GM19397 (cell line): ENCODE measurements around the gene ZNF138.
A peak's percentile ranks its signal among the peaks of the same experiment; 100 is the strongest.
"Not testable (repeated sequence)": the region's sequence is repeated elsewhere in the genome, so short reads cannot be mapped to it uniquely, and the experiment has no call there.

Source experiments
- ATAC-seq: cut with Tn5 transposase; IDR thresholded peaks from one replicate; pipeline ENCODE4 v1.9.1; 2021; ENCODE audit warnings: mild to moderate bottlenecking, moderate library complexity; ENCODE audit not compliant: unreplicated experiment

The ZNF138 gene

DNA sequence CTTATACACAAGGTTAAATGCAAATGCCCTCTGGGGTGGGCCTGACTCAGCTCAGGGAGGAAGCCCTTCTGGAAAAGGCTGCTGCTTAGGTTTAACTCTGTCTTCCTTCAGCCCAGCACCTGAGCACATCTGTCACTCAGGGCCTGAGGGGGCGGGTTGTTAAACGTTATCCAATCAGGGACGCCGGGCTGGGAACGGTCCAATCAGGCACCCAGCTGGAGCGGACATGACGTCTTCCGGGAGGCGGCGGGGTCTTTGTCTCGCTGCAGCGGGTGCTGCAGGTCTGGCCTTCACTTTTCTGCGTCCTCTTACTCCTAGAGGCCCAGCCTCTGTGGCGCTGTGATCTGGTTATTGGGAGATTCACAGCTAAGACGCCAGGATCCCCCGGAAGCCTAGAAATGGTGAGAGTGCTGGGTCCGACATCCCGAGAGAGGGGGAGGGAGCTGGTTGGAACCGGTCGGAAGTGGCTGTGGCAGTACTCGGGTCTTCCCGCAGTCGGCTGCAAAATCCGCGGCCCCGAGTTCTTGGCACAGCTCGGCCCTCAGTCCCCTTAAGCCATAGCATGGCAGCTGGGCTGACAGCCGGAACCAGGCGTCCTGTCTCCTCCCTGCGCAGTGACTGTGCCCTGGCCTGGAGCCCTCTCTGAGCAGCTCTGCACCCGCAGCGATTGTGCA, at the start of gene ZNF138:
Gene ZNF138 (plus strand): TSS at position 258 of the 674 bp plus-strand sequence. CDS start 141 bp downstream, at position 399.
- ATAC-seq: peak; percentile 100

DNA sequence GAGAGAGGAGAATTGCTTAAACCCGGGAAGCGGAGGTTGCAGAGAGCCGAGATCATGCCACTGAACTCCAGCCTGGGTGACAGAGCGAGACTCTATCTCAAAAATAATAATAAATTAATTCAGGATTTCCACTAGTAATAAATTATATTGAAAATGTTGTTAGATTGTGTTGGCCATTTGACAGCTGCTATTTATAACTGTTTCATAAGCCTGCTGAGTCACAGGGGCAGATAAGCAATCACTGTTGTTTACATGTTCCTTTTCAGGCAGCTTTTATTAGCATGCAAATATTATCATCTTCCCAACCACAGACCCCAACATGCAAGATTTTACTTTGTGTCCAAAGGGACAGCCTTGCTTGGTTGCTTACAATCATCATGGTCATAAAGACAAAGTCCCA, 49.5 kb upstream of the ZNF138 start:
- ATAC-seq: no peak

- ATAC-seq: no peak
Observed at GRCh38 chr7:64747802-64748201, 46.4 kb upstream of the ZNF138 start.

DNA sequence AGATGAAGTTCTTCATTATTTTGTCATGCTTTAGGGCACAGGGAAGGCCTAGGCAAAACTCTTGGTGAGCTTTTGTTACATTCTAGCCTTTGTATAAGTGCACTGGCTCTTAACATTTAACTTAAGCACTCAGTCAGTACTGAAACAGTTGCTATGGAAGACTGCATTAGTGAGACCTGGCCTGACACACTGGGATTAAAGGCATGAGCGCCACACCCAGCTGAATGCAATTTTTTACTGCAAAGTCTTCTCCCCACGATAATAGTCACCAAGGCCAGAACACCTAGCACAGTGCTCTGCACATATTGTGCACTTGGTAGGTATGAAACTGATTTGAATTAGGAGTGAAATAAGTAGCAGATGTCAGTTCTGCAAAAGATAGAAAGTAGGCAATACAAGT, 41.2 kb upstream of the ZNF138 start:
- no peak for ATAC-seq

- ATAC-seq: no peak
Observed at GRCh38 chr7:64755865-64756264, 38.4 kb upstream of the ZNF138 start.

DNA sequence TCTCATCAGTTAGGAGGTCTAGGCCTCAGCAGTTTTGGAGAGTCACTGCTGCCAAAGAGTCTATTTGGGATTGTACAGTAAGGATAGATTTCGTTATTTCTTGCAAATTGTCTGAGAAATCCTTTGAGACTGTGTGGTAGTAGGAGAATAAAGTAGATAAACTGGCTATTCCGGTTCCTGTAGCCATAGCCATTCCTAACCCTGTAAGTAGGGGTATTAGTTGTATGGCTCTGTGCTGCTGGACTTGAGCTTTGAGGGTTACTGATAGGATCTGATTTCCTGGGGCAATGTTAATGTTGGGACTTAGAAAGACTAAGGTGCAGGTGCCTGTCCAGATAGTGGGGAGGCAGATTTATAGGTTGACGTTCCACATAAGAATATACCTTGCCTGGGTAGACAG, 36.1 kb upstream of the ZNF138 start:
- no peak for ATAC-seq

DNA sequence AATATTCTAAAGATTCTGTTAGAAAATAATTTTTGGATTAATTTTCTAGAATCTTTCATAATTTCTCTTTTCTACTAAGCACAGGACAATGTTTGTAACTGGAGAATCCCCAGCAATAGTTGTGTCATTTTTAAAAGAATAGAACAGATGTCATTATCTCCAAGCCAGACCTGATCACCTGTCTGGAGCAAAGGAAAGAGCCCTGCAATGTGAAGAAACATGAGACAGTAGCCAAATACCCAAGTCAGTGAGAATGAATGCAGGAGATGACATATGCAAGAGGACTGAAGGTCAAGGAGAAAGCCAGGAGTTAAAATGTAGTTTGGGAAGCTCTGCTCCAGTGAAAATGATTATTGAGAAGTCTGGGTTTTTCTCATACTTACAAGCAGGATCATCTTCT, 25.4 kb upstream of the ZNF138 start:
- no peak for ATAC-seq

DNA sequence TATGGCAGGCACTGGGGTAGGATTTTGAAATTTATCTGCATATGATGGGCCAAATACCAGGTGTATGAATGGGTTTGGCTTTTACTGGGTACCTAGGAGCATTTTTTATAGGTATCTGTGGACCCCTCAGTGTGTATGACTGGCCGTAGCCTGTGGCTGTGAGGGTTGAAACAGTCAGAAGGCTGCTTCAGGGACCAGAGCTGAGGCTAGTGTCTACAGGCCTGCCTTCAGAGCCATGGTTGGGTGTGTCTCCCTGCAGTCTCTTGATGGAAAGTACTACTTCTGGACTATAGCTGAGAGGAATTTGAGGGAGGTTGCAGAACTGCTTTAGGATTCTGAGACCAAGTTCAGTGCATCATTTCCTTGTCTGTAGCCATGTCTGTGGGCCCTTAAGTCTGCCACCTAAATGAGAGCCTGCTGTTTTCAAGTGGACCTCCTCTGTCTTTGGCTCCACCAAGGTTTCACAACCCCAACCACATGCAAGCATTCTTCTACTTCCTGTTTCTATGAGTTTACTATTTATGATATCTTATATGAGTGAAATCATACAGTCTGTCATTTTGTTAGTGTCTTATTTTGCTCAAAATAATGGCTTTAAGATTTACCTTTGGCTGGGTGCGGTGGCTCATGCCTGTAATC, 19.9 kb upstream of the ZNF138 start:
- no peak for ATAC-seq

GRCh38 chr7:64775289-64775688, 18.9 kb upstream of the ZNF138 start:
- no peak for ATAC-seq

DNA sequence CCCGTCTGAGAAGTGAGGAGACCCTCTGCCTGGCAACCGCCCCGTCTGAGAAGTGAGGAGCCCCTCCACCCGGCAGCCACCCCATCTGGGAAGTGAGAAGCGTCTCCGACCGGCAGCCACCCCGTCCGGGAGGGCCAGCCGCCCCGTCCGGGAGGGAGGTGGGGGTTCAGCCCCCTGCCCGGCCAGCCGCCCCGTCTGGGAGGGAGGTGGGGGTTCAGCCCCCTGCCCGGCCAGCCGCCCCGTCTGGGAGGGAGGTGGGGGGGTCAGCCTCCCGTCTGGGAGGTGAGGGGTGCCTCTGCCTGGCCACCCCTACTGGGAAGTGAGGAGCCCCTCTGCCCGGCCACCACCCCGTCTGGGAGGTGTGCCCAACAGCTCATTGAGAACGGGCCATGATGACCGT, 9.4 kb upstream of the ZNF138 start:
- ATAC-seq: not testable (repeated sequence)

- ATAC-seq: no peak
Observed at GRCh38 chr7:64787295-64787694, 6.9 kb upstream of the ZNF138 start.

- not testable (repeated sequence) for ATAC-seq
Observed at GRCh38 chr7:64789241-64789640, 5.0 kb upstream of the ZNF138 start.

GRCh38 chr7:64793106-64793755, 997 bp upstream of the ZNF138 start:
- no peak for ATAC-seq

DNA sequence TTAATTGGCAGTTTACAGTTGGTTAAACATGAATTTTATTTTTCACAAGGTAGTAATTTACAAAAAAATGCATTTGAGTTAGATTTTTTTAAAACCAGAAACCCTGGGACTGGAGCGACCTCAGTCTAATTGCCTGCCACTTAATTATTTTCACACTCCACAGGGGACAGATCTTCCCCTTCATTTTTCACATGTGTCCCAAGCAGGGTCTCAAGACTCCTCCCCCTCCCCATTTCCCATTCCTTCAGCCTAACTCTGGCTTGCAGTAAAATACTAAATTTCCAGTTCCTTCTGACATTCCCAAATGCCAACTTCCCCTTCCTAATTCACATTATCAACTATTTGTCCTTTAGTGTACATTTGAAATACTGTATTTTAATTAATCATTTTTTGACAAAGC, 948 bp downstream of the ZNF138 start:
- ATAC-seq: no peak

GRCh38 chr7:64799169-64799568, 4.9 kb downstream of the ZNF138 start:
- ATAC-seq: not testable (repeated sequence)

DNA sequence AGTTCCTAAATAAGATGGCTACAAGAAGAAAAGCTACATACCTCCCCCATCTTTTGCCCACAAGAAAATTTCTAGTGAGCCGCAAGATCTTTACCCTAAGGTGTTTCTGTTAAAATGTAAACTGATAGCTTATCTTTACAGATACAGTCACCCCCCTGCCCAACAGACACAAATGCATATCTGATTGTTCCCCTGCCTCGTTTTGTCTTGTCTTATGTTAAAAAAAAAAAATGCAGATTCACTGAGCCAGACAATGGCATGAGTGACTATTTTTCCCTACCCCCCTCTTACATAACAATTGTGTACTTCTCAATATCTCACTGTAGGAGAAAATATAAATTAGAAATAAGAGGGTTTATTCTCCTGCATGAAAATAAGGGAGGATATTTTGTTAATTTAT, 8.5 kb downstream of the ZNF138 start:
- ATAC-seq: no peak

DNA sequence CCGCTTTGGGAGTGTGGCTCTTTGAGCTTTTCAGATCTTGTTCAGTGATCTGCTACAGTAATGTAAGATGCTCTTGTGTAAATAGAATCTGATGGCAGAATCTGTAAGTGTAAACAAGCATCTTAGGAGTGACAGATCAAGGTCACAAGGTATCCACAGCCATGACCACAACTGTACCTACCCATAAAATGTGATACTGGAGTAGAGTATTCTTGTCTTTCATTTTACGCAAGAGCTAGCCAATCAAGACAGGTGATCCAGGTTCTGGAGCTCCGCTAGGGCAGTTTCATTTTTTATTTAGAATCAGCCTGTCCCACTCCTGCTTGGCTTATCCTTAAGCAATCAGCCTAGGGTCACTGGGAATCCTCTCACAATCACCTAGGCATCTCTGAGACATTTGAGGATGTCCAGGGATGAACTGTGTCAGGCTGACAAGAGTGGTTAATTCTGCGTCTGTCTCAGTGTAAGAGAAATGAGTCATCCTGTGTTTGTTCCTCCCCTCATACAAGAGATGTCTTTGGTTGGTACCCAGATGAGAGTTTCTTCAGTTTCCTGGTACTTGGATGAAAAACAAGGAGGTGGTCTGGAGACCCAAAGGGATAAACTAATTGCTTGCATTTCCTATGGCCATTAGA, 13.6 kb downstream of the ZNF138 start:
- no peak for ATAC-seq

DNA sequence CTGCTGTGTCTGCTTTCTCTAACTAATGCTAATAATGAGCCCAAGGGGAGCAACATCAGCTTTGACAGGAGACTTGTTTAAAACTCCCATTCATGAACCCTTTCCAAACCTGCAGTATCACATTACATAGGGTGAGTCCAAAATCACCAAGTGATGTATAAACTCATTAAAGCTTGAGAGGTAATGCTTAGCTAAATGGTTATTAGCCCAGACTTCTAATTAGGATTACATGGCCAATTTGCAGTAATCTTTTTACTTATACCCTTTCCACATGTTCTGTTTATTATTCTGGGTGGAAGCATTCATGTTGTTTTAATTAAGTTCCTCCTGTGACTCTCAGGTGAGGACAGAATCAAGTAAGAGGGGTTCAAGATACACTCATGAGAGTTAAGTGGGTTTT, 17.5 kb downstream of the ZNF138 start:
- no peak for ATAC-seq

GRCh38 chr7:64830926-64831325, 36.7 kb downstream of the ZNF138 start:
- ATAC-seq: no peak

DNA sequence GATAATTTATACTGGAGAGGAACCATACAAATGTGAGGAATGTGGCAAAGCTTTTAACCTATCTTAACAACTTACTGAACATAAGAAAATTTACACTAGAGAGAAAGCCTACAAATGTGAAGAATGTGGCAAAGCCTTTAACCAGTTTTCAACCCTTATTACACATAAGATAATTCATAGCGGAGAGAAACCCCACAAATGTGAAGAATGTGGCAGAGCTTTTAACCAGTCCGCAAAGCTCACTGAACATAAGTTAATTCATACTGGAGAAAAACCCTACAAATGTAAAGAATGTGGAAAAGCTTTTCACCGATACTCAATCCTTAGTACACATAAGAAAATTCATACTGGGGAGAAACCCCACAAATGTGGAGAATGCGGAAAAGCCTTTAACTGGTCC, 37.9 kb downstream of the ZNF138 start:
- no peak for ATAC-seq

DNA sequence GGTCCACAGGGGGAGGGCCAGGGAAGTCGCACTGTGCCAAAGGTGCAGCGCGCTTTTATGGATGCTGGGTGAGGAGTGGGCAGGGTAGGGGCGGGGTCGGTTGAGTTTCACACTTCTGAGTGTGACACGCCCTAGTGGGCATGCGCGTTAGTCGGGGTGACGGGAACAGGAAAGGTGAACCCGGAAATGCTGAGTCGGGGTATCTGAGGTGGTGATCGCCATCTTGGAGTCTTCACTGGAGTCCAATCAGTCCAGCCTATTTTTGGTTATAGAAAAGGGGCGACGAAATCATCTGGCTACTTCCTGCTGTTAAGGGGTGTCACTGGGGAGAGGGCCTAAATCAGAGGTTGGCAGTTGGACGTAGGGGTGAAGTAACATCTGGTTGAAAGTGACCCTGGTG, 40.8 kb downstream of the ZNF138 start:
- ATAC-seq: no peak

GRCh38 chr7:64835856-64836255, 41.6 kb downstream of the ZNF138 start:
- not testable (repeated sequence) for ATAC-seq
